Measurements from ENCODE around the gene HP. TPM values are rescaled to one million over a fixed set of nuclear protein-coding genes. Genes with fewer than 3 reads are reported as not detected.
A peak's percentile ranks its signal among the peaks of the same experiment; 100 is the strongest.
"Not testable (repeated sequence)": the region's sequence is repeated elsewhere in the genome, so short reads cannot be mapped to it uniquely, and the experiment has no call there.

The HP gene
- total RNA-seq, 2 donors from 2014 or later = not detected

- H3K36me3 Mint-ChIP-seq (ENCODE audit: insufficient read depth in 2 of 2); ATAC-seq (replicated peaks in 1 of 2); H3K9me3 Mint-ChIP-seq; H3K27ac Mint-ChIP-seq; H3K4me3 Mint-ChIP-seq; DNase-seq; H3K4me1 Mint-ChIP-seq (ENCODE audit: low read depth); H3K27me3 Mint-ChIP-seq (ENCODE audit: low read depth): not testable (repeated sequence)
These were observed 22.8 kb downstream of the HP start for GRCh38 chr16:72076991-72077706.

GRCh38 chr16:72083778-72084404, 29.6 kb downstream of the HP start:
- Mint-ChIP-seq H3K27ac (no peak overlapping the region), H3K4me3 (no peak overlapping the region), H3K9me3 (peaks cover 1 to 2% of the 10 kb centered on the region in 2 donors), H3K27me3 (ENCODE audit: low read depth) (no peaks in the 10 kb centered on the region), H3K4me1 (ENCODE audit: low read depth) (no peaks in the 10 kb centered on the region), H3K36me3 (ENCODE audit: insufficient read depth in 2 of 2) (peaks cover 15 to 29% of the 10 kb centered on the region in 2 donors)
- no peak for ATAC-seq (replicated peaks in 1 of 2)
- no peak for DNase-seq

- Mint-ChIP-seq H3K36me3 (ENCODE audit: insufficient read depth in 2 of 2) (peaks cover 18 to 31% of the 10 kb centered on the region in 2 donors), H3K9me3 (peaks cover 1 to 2% of the 10 kb centered on the region in 2 donors), H3K27ac (no peak overlapping the region), H3K4me3 (no peak overlapping the region), H3K4me1 (ENCODE audit: low read depth) (no peaks in the 10 kb centered on the region), H3K27me3 (ENCODE audit: low read depth) (no peaks in the 10 kb centered on the region)
- ATAC-seq (replicated peaks in 1 of 2) = no peak
- DNase-seq = no peak
These were observed 30.1 kb downstream of the HP start for GRCh38 chr16:72084445-72084844.

GRCh38 chr16:72085002-72085401, 30.7 kb downstream of the HP start:
- Mint-ChIP-seq H3K4me3 (no peak overlapping the region), H3K9me3 (peaks cover 1 to 2% of the 10 kb centered on the region in 2 donors), H3K36me3 (ENCODE audit: insufficient read depth in 2 of 2) (peaks cover 18 to 32% of the 10 kb centered on the region in 2 donors), H3K27me3 (ENCODE audit: low read depth) (no peaks in the 10 kb centered on the region), H3K4me1 (ENCODE audit: low read depth) (no peaks in the 10 kb centered on the region), H3K27ac (no peak overlapping the region)
- DNase-seq = no peak
- ATAC-seq (replicated peaks in 1 of 2) = no peak

GRCh38 chr16:72091217-72091616, 36.9 kb downstream of the HP start:
- no peak for ATAC-seq (replicated peaks in 1 of 2)
- no peak for DNase-seq
- Mint-ChIP-seq H3K27ac (peak overlapping the region; percentile 86), H3K9me3 (no peaks in the 10 kb centered on the region), H3K27me3 (ENCODE audit: low read depth) (no peaks in the 10 kb centered on the region), H3K4me1 (ENCODE audit: low read depth) (peaks cover 46% of the 10 kb centered on the region), H3K4me3 (peak overlapping the region; percentile 95 to 99), H3K36me3 (ENCODE audit: insufficient read depth in 2 of 2) (peaks cover 7 to 16% of the 10 kb centered on the region in 2 donors)

GRCh38 chr16:72092832-72093447, 38.6 kb downstream of the HP start:
- H3K4me3 Mint-ChIP-seq = peak overlapping the region; percentile 95 to 99
- H3K27ac Mint-ChIP-seq = peak overlapping the region; percentile 99
- H3K4me1 Mint-ChIP-seq (ENCODE audit: low read depth) = peaks cover 52% of the 10 kb centered on the region
- ATAC-seq (replicated peaks in 1 of 2) (peak; percentile 39 to 42), DNase-seq (peak in 1 of 2 donors; percentile 21)
- no peaks in the 10 kb centered on the region for H3K9me3 Mint-ChIP-seq
- H3K36me3 Mint-ChIP-seq (ENCODE audit: insufficient read depth in 2 of 2) = peaks cover 12 to 25% of the 10 kb centered on the region in 2 donors
- H3K27me3 Mint-ChIP-seq (ENCODE audit: low read depth) = no peaks in the 10 kb centered on the region

GRCh38 chr16:72093448-72094265, 39.4 kb downstream of the HP start, which contains the start of the genes DHX38 and TXNL4B:
TSS of gene DHX38 (plus strand) at chr16:72093847. CDS start at chr16:72096158, 2,311 bp downstream.
TSS of gene TXNL4B (minus strand) at chr16:72093620. CDS start at chr16:72090749, 2,871 bp downstream.
- Mint-ChIP-seq H3K4me3 (peak within 1 kb of the TSS; percentile 95 to 99), H3K36me3 (ENCODE audit: insufficient read depth in 2 of 2) (peaks cover 12 to 25% of the 10 kb centered on the region in 2 donors), H3K9me3 (no peaks in the 10 kb centered on the region), H3K27me3 (ENCODE audit: low read depth) (no peaks in the 10 kb centered on the region), H3K27ac (peak within 1 kb of the TSS; percentile 99), H3K4me1 (ENCODE audit: low read depth) (peaks cover 52% of the 10 kb centered on the region)
- ATAC-seq (replicated peaks in 1 of 2) (peak; percentile 97), DNase-seq (peak; percentile 91 to 93)

GRCh38 chr16:72094266-72094610, 39.9 kb downstream of the HP start:
- peaks cover 7 to 26% of the 10 kb centered on the region in 2 donors for H3K36me3 Mint-ChIP-seq (ENCODE audit: insufficient read depth in 2 of 2)
- DNase-seq = peak; percentile 49 to 59

GRCh38 chr16:72098936-72099335, 44.6 kb downstream of the HP start:
- no peak for ATAC-seq (replicated peaks in 1 of 2)
- no peaks in the 10 kb centered on the region for H3K27me3 Mint-ChIP-seq (ENCODE audit: low read depth)
- H3K4me1 Mint-ChIP-seq (ENCODE audit: low read depth) = peaks cover 25% of the 10 kb centered on the region
- H3K27ac Mint-ChIP-seq = no peak overlapping the region
- H3K36me3 Mint-ChIP-seq (ENCODE audit: insufficient read depth in 2 of 2) = peaks cover 9 to 41% of the 10 kb centered on the region in 2 donors
- H3K4me3 Mint-ChIP-seq = no peak overlapping the region
- no peaks in the 10 kb centered on the region for H3K9me3 Mint-ChIP-seq
- DNase-seq = no peak

More at GRCh38 chr16:72094266-72094610, 39.9 kb downstream of the HP start:
- H3K27me3 Mint-ChIP-seq (ENCODE audit: low read depth) = no peaks in the 10 kb centered on the region
- peak overlapping the region; percentile 99 for H3K27ac Mint-ChIP-seq
- H3K4me3 Mint-ChIP-seq = peak overlapping the region; percentile 95 to 99
- no peaks in the 10 kb centered on the region for H3K9me3 Mint-ChIP-seq
- ATAC-seq (replicated peaks in 1 of 2) = peak in 1 of 2 donors; percentile 11
- H3K4me1 Mint-ChIP-seq (ENCODE audit: low read depth) = peaks cover 52% of the 10 kb centered on the region

GRCh38 chr16:72099377-72099818, 45.1 kb downstream of the HP start:
- Mint-ChIP-seq H3K4me3 (no peak overlapping the region), H3K27me3 (ENCODE audit: low read depth) (no peaks in the 10 kb centered on the region), H3K27ac (no peak overlapping the region), H3K4me1 (ENCODE audit: low read depth) (peaks cover 24% of the 10 kb centered on the region), H3K9me3 (no peaks in the 10 kb centered on the region), H3K36me3 (ENCODE audit: insufficient read depth in 2 of 2) (peaks cover 11 to 39% of the 10 kb centered on the region in 2 donors)
- ATAC-seq (replicated peaks in 1 of 2) = peak; percentile 81 to 85
- peak; percentile 50 to 58 for DNase-seq

GRCh38 chr16:72101195-72101594, 46.9 kb downstream of the HP start:
- no peaks in the 10 kb centered on the region for H3K9me3 Mint-ChIP-seq

GRCh38 chr16:72104905-72105304, 50.6 kb downstream of the HP start:
- H3K36me3 Mint-ChIP-seq (ENCODE audit: insufficient read depth in 2 of 2) = peaks cover 9 to 43% of the 10 kb centered on the region in 2 donors

More at GRCh38 chr16:72101195-72101594, 46.9 kb downstream of the HP start:
- H3K36me3 Mint-ChIP-seq (ENCODE audit: insufficient read depth in 2 of 2) = peaks cover 11 to 48% of the 10 kb centered on the region in 2 donors
- H3K4me3 Mint-ChIP-seq = no peak overlapping the region
- peaks cover 6% of the 10 kb centered on the region for H3K4me1 Mint-ChIP-seq (ENCODE audit: low read depth)
- DNase-seq = no peak
- H3K27ac Mint-ChIP-seq = no peak overlapping the region
- no peak for ATAC-seq (replicated peaks in 1 of 2)
- no peaks in the 10 kb centered on the region for H3K27me3 Mint-ChIP-seq (ENCODE audit: low read depth)

More at GRCh38 chr16:72104905-72105304, 50.6 kb downstream of the HP start:
- H3K27ac Mint-ChIP-seq = no peak overlapping the region
- no peaks in the 10 kb centered on the region for H3K9me3 Mint-ChIP-seq
- DNase-seq (no peak), ATAC-seq (replicated peaks in 1 of 2) (no peak)
- H3K27me3 Mint-ChIP-seq (ENCODE audit: low read depth) = no peaks in the 10 kb centered on the region
- no peaks in the 10 kb centered on the region for H3K4me1 Mint-ChIP-seq (ENCODE audit: low read depth)
- no peak overlapping the region for H3K4me3 Mint-ChIP-seq
